Stimulated activated CD8-positive, alpha-beta memory T cell treated with anti-CD3 and anti-CD28 coated beads, Interleukin-7, amount 100 ng/mL, for 4 hours (primary cell): ENCODE measurements around the gene CHST15.

Source experiments
- DNase-seq, 2 donors: peaks; one replicate each; pipeline ENCODE4 v3.0.0-alpha.2; 2020; ENCODE audit warnings: low read depth in 2 of 2

The CHST15 gene

DNA sequence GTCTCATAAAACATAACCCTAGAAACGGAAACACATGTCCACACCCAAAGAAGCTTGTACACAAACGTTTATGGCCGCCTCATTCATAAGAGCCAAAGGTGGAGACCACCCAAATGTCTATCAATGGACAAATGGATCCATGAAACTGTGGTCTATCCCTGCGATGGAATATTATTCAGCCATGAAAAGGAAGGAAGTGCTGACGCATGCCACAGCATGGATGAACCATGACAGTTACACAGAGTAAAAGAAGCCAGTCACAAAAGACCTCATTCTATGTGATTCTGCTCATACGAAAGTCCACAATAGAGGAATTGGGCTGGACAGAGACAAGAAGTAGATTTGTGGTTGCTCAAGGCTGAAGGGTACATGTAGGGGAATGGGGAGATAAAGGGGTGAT, 10.8 kb downstream of the CHST15 start:
- no peak for DNase-seq

DNA sequence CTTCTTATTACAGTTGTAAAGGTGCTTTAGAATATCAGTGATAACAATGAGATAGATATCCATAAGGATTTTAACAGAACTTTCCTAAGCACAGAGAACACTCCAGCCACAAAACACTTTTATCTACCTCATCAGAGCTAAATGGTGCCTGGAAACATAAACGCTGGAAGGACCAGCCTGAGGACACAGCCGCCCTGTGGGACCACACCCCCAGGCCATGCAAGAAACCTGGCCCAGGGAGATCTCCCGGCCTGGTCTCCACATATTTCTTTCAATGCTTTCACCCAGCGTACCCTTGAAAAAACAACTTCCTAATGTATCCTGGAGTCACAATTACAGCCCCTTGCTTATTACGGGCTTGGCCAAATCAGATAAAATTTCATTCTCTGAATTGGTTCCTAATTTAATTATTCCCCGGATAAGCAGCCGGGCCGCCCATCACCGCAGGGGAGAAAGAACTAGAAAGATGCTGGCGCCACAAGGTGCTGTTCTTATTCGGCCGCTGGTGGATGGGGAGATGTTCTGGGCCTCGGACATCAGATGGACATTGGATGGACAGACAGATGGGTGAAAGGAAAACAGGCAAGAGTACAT, 11.8 kb downstream of the CHST15 start:
- no peak for DNase-seq

DNA sequence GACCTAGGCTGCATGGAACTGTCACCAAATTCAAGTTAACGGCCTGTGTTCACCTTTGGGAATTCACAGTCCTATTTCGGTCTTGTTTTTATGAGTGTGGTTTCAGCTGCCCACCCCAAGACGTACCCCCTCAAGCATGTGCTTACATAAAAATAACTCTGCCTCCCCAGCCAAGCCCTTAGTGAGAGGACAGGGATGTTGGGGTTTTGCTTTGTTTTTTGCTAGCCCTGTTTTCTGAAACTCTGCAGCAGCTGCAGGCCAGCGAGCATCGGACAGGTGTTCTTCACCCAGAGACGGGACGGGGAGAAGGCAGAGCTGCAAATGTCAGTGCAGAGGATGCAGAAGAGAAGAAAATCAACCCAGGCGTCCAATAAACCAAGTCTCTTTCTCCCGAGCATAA, 13.5 kb downstream of the CHST15 start:
- DNase-seq = no peak

DNA sequence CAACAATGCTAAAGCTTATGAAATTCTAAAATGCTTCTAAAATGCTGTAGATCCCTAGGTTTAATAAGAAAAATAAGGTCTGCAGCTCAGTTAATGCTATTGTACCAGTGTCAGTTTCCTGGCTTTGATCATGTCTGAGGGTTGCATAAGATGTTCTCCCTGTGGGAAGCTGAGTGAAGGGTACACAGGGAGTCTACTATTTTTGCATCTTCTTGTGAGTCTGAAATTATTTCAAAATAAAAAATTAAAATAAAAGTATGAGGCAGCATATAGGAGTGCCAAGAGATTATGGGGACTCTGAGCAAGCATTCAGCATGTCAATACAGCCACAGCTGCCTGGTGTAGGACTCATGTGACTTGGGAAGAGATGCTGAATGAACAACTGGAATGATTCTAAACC, 14.7 kb downstream of the CHST15 start:
- DNase-seq = no peak

DNA sequence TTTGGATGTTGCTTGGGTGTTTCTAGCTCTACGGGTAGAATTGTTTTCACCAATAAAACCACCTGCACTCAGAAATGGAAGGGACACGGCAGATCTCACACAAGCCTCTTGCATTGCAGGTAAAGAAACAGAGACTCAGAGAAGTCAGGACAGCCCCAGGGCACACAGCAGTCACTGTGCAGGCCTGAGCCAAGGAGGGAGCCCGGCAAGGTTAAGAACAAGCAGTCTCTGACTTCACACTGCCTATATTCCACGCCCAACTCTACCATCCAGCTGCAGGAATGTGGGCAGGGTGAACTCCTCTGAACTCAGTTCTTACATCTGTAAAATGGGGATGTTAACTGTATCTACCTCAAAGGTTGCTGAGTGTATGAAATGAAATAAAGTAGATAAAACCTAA, 15.4 kb downstream of the CHST15 start:
- no peak for DNase-seq

DNA sequence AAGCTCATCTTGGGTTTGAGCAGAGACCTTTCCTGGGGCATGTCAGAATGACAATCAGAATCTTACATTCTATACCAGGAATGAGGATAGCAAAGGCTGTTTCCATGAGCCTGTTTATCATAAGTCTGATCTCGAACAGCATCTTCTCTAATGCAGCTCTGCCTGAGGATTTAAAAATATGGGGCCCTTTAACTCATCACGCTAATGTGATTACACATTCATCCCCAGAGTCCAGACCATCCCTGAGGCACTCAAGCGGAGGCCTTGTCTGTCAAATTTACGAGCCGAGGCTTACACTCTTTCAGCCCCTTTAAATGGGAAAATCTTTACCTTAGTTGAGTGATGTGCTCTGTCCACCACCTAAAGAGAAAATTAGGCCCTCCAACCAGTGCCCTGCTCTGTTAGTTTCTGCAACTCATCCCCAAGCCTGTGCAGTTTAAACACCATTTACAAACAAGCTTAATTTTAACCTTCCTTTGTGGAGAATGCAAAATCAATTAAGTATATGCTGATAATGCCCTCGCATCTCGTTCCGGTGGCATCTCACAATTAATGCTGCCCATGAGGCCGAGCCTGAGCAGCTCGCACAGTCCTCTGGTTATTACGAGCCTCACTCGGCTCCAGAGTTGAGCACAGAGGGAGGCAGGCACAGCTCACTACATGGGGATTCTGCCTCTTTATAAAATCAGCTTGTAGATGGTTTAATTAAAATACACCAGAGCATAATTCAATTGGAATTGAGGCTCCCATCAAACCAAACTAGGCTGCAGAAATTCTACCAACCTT, 16.0 kb downstream of the CHST15 start:
- no peak for DNase-seq

DNA sequence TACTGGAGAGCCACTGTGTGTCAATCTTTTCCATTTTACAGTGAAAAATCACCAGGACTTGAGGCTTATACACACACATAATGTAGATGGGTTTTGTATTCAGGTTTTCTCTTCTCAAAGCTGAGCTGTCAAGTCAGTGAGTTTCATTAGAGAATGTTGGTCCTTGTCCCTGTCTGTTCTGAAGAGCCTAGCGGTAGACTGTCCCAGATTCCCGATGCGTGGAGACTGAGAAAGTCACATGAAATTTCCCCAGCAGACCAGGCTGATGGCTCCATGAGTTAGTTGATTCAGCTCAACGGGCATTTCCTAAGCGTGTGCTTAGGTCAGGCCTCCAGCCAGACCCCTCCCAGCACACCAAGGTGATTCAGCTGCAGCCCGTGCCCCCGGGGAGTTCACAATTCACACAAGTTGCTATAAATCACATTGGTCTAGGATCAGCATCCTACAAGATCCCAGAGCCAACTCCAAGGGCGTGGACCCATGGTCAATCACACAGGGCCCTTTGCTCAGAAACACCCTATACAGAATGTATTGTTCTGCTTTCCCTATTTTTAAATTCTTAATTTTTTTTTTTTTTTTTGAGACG, 17.2 kb downstream of the CHST15 start:
- no peak for DNase-seq

DNA sequence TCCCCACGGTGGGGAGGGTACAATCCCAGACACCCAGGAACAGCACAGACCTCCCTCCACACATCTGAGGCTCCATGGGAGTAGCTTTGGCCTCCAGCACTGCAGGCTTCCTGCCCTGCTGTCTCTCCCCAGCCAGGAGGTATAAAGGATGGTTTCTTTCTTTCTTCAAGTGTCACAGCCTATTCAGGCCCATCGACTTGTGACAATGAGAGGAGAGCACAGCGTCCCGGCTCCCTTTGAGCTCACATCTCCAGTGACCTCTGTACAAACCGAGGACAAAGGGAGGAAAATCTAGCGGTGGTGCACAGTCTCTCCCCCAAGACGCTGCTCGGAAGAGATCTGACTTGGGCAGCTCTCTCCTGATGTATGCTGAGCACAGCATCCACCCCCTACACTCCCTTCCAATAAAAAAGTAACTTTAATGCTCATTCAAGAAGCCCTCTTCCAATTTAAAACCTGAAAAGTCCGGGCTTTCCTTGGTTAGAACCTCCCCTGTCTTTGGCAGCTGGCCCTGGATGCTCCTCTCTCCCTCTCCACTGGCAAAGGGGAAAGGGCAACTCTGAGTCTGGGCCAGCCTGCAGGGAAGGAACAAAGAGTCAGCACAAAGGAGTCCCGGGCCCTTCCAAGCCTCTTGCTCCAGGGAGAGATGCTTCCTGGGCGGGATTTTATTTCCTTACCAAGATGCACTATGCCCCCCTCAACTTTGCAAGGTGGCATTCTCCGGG, 18.0 kb downstream of the CHST15 start:
- no peak for DNase-seq

DNA sequence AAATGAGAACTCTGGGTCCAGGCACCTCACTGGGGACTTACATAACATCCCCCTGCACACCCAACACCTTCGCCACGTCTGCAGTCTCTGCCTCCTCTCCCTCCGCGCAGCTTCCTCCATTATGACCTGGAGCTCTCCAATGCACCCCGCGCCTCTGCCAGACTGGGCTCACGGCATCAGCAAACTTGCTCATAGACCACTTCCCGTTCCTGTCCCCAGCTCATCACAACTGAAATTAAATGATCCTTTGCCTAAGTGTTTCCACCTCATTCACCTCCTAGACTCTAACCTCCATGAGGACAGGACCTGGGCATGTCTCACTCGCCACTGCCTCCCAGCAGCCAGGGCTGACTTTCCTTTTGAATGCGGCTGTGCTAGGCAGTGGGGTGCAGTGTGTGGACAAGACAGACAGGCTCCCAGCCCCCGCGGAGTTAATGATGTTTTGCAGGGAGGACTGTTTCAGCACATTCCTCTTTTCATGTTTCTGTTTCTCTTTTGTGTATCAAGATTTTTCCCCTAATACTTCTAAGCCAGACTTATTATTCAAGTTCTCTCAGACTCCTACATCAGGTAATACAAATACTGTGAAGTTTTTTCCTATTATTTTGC, 18.8 kb downstream of the CHST15 start:
- no peak for DNase-seq

DNA sequence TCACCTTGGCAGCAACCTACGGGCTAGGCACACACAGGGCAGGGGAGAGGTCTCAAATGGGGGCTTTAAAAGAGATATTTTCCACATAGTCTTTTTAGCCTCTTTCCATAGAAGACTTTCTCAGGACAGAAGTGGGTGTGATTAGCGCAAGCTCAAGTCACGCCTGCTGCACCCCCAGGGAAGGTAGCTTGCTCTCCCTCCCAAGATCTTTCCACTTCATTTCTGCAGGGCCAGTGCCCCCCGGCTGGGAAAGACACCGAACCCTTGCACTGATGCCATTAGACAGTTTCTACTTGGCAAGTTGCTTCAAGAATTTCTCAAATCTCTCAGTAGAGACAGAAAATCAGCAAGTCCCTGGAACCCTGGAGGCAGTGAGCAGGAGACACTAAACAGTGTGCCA, 19.4 kb downstream of the CHST15 start:
- DNase-seq = no peak

DNA sequence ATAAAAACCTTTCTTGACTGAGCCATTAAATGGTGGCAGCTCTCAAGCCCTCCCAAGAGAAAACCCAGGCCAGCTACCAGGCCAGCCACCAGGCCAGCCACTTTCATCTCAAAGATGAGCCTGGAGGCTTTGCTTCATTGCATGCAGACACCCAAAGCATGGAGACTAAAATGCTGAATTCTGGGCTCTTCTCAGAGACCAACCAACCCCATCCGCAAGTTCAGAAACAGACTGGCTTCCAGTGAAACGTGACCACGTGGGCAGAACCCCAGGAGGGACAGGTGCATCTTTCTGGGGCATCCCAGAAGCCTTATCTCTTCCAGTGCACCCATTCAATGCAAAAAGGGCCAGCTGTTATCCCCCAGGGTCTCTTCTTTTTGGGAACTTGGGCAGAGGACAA, 20.9 kb downstream of the CHST15 start:
- no peak for DNase-seq

DNA sequence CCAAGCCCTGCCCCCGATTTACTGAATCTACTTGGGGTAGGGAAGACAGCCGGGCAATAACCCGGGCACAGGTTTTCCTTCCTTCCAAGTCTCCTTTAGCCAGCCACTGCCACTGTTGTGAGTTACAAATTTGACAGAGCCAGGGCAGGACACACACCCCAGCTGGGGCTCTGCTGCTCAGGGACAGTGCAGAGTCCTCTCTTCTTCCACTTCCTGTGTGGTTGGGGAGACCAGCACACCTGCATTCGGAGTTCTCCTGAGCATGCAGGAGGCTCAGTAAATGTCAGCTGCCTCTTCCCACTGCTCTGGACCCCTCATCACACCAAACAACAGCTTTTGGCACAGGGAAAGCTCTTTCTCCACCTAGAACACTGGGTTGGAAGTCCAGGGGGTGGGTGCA, 21.3 kb downstream of the CHST15 start:
- DNase-seq = no peak

DNA sequence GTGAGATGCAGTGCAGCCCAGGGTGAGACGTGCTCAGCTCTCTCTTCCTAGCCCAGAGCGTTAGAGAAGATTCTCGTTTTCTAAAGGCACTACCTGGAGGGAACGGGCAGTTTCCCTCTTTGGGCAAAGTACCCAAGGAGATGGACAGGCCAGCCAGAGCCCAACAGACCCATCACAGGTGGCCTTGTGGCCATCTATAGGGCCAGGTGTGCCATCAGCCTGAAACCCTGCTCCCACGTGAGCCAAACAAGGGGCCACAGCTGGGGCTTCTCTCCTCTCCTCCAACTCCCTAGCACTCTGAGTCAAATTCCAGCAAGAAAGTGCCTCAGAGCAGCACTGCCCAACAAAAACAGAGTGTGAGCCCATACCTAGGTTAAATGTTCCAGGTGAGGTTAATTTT, 22.3 kb downstream of the CHST15 start:
- no peak for DNase-seq

DNA sequence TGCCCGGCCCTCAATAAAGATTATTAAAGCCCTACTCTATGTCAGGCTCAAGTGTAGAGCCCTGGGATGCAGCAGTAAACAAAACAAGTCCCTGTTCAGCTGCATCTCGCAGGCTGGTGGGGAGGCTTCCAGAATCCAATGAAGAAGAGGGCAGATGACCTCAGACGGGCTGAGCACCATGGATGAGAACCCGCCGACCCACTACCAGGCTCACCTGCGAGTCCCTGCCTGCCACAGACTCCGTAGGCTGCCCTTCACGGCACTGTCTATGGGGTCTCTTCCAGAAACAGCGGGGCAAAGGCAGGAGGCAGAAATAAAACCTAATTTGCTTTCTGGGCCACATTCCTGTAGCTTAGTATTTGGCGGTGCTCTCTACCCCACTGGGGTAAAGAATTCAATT, 22.7 kb downstream of the CHST15 start:
- DNase-seq = no peak

DNA sequence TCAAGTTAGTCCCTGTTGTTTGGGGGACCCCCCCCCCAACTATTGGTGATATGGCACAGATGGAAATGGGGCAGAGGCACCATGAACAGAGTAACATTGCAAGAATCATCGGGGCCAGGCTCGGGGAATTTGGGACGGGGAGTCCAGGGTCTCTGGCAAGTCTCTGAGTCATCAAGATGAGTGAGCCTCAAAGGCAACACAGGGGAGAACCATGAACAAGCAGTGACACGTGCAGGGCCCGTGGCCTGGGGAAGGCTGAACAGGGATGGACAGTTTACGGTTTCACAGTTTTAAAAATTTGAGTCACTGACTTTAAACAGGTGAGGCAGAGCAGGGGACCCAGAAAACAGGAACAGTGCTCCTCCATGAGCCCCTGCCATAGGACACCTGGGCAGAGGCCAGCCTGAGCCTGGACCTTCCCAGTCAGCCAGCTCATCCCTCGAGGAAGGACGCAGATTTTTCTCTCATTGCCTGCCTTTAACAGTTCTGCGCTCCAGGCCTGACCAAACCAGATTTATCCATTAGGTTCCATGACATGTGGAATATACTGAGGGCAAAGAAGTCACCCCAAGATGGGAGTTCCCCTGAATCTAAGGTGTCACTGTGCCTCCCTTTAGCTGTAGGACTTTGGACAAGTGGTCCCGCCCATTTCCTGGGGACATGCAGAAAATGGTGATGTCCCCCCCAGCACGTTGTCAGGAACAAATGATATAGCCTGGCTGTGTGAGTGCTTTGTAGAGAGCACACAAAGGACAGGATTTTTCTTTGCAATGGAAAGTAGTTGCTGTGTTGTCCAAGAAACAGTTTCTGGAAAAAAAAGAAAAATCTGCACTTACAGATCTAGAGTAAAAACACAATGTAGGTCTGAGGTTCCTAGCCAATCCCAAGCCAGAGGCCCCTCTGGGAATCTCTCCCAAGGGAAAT, 23.8 kb downstream of the CHST15 start:
- DNase-seq = no peak

DNA sequence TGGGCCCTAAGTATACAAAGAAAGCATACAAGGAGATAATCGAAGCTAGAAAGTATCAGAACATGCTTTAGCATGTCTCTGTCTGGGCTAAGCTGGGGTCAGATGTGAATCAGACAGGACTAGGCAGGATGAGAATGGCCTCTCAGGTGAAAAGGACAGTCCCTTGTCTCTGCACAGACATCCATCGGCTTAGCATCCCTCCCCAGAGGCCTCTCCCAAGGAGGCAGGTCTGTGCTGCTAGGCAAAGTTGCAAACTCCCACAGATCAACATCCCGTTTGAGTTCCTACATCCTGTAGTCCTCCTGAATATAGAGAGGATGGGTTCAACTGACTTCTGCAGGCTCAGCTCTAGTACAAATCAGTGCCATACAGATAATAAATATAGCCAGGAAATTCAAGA, 24.5 kb downstream of the CHST15 start:
- DNase-seq = no peak

DNA sequence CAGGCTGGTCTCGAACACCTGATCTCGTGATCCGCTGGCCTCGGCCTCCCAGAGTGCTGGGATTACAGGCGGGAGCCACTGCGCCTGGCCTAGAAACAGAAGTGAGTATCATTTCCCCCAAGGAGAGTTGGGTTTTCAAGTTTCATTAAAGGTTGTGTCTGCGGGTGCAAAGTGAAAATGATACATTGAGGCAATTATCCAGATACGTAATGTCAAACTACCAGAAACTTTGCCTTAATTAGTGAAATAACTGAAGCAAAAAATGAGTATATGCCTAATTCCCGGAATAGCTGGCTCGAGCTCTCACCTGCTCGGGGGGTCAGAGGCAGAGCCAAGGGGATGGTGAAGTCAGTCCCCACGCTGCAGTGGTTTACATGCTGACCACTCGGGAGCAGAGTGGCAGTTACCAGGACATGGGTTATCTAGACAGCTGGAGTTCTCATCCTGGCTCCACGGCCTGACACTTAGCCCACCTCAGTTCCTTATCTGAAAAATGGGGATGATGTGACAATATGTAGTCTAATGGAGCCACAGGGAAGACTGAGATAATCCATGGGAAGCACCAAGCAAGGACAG, 25.5 kb downstream of the CHST15 start:
- DNase-seq = no peak

DNA sequence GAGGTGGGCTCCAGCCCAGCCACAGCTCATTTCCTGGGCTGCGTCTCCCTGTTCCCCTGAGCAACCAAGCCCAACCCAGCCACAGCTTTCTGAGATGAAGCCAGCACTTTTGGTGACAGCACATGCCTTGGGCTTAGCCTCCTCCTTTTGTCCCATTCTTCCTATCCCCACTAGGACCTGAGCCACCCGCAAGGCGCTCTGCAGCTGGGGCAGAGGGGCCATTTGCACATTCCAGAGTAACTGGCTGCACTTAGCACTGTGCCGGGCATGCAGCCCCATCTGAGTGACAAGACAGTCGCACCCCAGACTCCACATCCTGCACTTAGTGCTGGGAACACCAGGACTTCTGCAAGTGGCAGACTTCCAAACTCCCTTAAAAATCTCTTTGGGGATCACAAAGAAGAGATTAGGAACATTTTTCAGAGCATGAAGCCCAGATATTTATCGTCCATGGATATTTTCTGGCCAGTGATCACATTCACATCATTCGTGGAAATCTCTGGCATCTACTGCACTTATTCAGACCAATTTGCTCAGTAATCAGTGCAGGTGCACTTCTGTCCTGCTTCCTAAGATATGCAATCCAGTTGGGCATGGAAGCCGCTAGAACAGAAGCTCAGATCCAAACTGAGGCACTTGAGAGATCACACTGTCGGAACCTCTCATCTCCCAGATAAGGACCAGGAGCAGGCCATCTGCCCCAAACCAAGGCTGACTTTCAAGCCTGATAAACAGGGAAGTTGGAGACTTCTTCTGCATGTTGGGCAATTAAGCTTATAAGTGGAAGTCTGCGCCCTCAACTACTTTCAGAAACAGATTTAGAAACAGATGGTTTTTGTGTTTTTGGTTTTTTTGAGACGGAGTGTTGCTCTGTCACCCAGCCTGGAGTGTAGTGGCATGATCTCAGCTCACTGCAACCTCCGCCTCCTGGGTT, 26.4 kb downstream of the CHST15 start:
- DNase-seq = no peak

DNA sequence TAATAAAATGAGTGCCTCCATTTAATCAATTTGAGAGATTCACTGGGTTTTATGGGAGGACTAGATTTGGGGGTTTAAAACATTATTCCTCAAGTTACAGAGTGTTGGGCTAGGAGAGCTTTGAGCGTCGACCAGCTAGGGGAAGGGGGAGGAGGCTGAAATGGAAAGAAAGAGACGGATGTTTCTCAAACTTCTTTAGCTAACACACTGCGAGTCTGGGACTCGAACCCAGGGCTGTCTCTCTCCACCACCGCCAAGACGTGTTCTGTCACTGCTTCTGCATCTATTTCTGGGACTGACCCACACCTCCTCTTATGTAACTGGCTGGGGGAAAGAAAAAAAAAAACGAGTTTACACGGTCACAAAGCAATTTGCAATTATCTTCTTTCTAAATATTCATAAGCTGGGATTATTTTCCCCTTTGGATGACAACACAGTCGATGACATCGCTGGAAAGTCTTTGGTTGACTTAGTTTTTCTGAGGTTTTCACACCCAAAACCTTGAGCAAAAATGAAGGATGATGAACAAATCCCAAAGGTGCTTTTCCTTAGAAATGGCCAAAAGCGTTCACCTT, 27.2 kb downstream of the CHST15 start:
- DNase-seq = no peak
